ENCODE results near the gene CEP57L1.

DNA sequence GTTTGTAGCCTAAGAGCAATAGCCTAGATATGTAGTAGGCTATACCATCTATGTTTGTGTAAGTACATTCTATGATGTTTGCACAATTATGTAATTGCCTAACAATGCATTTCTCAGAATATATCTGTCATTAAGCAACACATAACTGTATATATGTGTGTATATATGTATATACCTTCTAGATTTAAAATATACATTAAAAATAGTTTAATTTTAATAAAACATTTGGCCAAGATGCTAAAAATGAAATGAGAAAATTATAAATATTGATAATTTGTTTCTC is 21.2 kb upstream of the CEP57L1 start:
- TF ChIP-seq, protein P1, sequence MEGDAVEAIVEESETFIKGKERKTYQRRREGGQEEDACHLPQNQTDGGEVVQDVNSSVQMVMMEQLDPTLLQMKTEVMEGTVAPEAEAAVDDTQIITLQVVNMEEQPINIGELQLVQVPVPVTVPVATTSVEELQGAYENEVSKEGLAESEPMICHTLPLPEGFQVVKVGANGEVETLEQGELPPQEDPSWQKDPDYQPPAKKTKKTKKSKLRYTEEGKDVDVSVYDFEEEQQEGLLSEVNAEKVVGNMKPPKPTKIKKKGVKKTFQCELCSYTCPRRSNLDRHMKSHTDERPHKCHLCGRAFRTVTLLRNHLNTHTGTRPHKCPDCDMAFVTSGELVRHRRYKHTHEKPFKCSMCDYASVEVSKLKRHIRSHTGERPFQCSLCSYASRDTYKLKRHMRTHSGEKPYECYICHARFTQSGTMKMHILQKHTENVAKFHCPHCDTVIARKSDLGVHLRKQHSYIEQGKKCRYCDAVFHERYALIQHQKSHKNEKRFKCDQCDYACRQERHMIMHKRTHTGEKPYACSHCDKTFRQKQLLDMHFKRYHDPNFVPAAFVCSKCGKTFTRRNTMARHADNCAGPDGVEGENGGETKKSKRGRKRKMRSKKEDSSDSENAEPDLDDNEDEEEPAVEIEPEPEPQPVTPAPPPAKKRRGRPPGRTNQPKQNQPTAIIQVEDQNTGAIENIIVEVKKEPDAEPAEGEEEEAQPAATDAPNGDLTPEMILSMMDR (conservative IDR thresholded peaks at IDR 0.05 in 1 of 2, IDR thresholded peaks at IDR 0.05 in 1 of 2; ENCODE audit: extremely low read depth in 1 of 2, insufficient read depth in 1 of 2, low read depth in 1 of 2, low read length in 2 of 2): no peak
- no peak for TF ChIP-seq EZH2 (IDR thresholded peaks at IDR 0.05; ENCODE audit: borderline replicate concordance, low read length)

All from mammary epithelial cell (primary cell).